ENCODE data around the gene OGFR. TPM values are rescaled to one million over a fixed set of nuclear protein-coding genes. Genes with fewer than 3 reads are reported as not detected.

Gene OGFR
- total and polyA plus RNA-seq, 2 experiments from 2014 or later: 9.6 to 50.6 TPM

GRCh38 chr20:62792940-62793756, 11.5 kb upstream of the OGFR start:
- H3F3A ChIP-seq (replicated peaks; ENCODE audit: low read depth): peaks cover 9% of the 10 kb centered on the region; the same call in 1 of the 2 replicates
- Mint-ChIP-seq H3K4me3 (peak overlapping the region; percentile 33; the same call in 1 of the 3 replicates), H3K27ac (no peak overlapping the region), H3K4me1 (peaks cover 10% of the 10 kb centered on the region), H3K36me3 (ENCODE audit: low read depth) (peaks cover under 1% of the 10 kb centered on the region; the same call in 2 of the 3 replicates), H3K9me3 (no peaks in the 10 kb centered on the region), H3K27me3 (ENCODE audit: insufficient read depth, low read depth, poor library complexity) (peaks cover 34% of the 10 kb centered on the region)
- peak overlapping the region; percentile 79; the same call in 1 of the 2 replicates for H3K4me2 ChIP-seq
- peak; percentile 64 for DNase-seq (ENCODE audit: low spot score)
- H3K4me1 ChIP-seq (ENCODE audit: insufficient read depth): peaks cover 7% of the 10 kb centered on the region; the same call in 1 of the 2 replicates
- no peak overlapping the region for H3K27ac ChIP-seq (ENCODE audit: low read depth)
- H3K27me3 ChIP-seq (ENCODE audit: insufficient read depth): peaks cover 17% of the 10 kb centered on the region
- no peaks in the 10 kb centered on the region for H4K20me1 ChIP-seq (replicated peaks; ENCODE audit: insufficient read depth)
- H3K36me3 ChIP-seq (ENCODE audit: insufficient read depth): no peaks in the 10 kb centered on the region
- peak; percentile 6 for ATAC-seq
- TF ChIP-seq, protein P1, sequence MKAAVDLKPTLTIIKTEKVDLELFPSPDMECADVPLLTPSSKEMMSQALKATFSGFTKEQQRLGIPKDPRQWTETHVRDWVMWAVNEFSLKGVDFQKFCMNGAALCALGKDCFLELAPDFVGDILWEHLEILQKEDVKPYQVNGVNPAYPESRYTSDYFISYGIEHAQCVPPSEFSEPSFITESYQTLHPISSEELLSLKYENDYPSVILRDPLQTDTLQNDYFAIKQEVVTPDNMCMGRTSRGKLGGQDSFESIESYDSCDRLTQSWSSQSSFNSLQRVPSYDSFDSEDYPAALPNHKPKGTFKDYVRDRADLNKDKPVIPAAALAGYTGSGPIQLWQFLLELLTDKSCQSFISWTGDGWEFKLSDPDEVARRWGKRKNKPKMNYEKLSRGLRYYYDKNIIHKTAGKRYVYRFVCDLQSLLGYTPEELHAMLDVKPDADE (IDR thresholded peaks at IDR 0.05): no peak
- TF ChIP-seq NANOG (IDR thresholded peaks at IDR 0.05; ENCODE audit: borderline replicate concordance) (no peak), CTCF (conservative IDR thresholded peaks at IDR 0.05; ENCODE audit: low read depth in 2 of 2) (no peak), REST (IDR thresholded peaks at IDR 0.05; ENCODE audit: unreplicated experiment) (no peak), EZH2phosphoT487 (IDR thresholded peaks at IDR 0.05; ENCODE audit: unreplicated experiment) (no peak)
- TF ChIP-seq, protein P2, sequence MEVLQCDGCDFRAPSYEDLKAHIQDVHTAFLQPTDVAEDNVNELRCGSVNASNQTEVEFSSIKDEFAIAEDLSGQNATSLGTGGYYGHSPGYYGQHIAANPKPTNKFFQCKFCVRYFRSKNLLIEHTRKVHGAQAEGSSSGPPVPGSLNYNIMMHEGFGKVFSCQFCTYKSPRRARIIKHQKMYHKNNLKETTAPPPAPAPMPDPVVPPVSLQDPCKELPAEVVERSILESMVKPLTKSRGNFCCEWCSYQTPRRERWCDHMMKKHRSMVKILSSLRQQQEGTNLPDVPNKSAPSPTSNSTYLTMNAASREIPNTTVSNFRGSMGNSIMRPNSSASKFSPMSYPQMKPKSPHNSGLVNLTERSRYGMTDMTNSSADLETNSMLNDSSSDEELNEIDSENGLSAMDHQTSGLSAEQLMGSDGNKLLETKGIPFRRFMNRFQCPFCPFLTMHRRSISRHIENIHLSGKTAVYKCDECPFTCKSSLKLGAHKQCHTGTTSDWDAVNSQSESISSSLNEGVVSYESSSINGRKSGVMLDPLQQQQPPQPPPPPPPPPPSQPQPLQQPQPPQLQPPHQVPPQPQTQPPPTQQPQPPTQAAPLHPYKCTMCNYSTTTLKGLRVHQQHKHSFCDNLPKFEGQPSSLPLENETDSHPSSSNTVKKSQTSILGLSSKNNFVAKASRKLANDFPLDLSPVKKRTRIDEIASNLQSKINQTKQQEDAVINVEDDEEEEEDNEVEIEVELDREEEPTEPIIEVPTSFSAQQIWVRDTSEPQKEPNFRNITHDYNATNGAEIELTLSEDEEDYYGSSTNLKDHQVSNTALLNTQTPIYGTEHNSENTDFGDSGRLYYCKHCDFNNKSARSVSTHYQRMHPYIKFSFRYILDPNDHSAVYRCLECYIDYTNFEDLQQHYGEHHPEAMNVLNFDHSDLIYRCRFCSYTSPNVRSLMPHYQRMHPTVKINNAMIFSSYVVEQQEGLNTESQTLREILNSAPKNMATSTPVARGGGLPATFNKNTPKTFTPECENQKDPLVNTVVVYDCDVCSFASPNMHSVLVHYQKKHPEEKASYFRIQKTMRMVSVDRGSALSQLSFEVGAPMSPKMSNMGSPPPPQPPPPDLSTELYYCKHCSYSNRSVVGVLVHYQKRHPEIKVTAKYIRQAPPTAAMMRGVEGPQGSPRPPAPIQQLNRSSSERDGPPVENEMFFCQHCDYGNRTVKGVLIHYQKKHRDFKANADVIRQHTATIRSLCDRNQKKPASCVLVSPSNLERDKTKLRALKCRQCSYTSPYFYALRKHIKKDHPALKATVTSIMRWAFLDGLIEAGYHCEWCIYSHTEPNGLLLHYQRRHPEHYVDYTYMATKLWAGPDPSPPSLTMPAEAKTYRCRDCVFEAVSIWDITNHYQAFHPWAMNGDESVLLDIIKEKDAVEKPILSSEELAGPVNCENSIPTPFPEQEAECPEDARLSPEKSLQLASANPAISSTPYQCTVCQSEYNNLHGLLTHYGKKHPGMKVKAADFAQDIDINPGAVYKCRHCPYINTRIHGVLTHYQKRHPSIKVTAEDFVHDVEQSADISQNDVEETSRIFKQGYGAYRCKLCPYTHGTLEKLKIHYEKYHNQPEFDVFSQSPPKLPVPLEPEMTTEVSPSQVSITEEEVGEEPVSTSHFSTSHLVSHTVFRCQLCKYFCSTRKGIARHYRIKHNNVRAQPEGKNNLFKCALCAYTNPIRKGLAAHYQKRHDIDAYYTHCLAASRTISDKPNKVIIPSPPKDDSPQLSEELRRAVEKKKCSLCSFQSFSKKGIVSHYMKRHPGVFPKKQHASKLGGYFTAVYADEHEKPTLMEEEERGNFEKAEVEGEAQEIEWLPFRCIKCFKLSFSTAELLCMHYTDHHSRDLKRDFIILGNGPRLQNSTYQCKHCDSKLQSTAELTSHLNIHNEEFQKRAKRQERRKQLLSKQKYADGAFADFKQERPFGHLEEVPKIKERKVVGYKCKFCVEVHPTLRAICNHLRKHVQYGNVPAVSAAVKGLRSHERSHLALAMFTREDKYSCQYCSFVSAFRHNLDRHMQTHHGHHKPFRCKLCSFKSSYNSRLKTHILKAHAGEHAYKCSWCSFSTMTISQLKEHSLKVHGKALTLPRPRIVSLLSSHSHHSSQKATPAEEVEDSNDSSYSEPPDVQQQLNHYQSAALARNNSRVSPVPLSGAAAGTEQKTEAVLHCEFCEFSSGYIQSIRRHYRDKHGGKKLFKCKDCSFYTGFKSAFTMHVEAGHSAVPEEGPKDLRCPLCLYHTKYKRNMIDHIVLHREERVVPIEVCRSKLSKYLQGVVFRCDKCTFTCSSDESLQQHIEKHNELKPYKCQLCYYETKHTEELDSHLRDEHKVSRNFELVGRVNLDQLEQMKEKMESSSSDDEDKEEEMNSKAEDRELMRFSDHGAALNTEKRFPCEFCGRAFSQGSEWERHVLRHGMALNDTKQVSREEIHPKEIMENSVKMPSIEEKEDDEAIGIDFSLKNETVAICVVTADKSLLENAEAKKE (CRISPR knock-in tag; IDR thresholded peaks at IDR 0.05): no peak
- H3K4me3 ChIP-seq: no peak overlapping the region
- no peak overlapping the region for H2AFZ ChIP-seq
- H3K9me2 ChIP-seq (ENCODE audit: insufficient read depth): no peaks in the 10 kb centered on the region
- no peaks in the 10 kb centered on the region for H3K79me2 ChIP-seq (replicated peaks; ENCODE audit: insufficient read depth)

All from GM23338 (cell line).